ENCODE data around the gene ZBTB16. TPM values are rescaled to one million over a fixed set of nuclear protein-coding genes. Genes with fewer than 3 reads are reported as not detected.
A peak's percentile ranks its signal among the peaks of the same experiment; 100 is the strongest.

Gene ZBTB16
- total and polyA plus RNA-seq, 4 donors: 8.9 to 140 (median 34.5) TPM

- Histone ChIP-seq H3K36me3 (ENCODE audit: control insufficient read depth in 4 of 4, insufficient read depth in 3 of 4, low read depth in 1 of 4, low read length in 3 of 4) (no peaks in the 10 kb centered on the region), H3K9me3 (ENCODE audit: control insufficient read depth in 4 of 4, low read length in 3 of 4) (no peaks in the 10 kb centered on the region), H3K9ac (ENCODE audit: low read depth in 1 of 2, low read length in 2 of 2) (no peak overlapping the region), H3K27ac (ENCODE audit: low read depth in 1 of 2, low read length in 2 of 2) (peak overlapping the region; percentile 84 to 89), H3K4me1 (ENCODE audit: control insufficient read depth in 4 of 4, insufficient read depth in 4 of 4, low read length in 3 of 4) (peaks cover 32 to 89% (median 70%) of the 10 kb centered on the region in 4 donors), H3K4me3 (ENCODE audit: low read depth in 1 of 3, low read length in 3 of 3) (no peak overlapping the region), H3K27me3 (ENCODE audit: control insufficient read depth in 4 of 4, insufficient read depth in 4 of 4, low read length in 3 of 4) (no peaks in the 10 kb centered on the region)
- no peak for TF ChIP-seq HNF4G (IDR thresholded peaks at IDR 0.05)
- no peak for TF ChIP-seq FOXA1 (IDR thresholded peaks at IDR 0.05)
- TF ChIP-seq RAD21 (IDR thresholded peaks at IDR 0.05): no peak
- TF ChIP-seq, protein P1, sequence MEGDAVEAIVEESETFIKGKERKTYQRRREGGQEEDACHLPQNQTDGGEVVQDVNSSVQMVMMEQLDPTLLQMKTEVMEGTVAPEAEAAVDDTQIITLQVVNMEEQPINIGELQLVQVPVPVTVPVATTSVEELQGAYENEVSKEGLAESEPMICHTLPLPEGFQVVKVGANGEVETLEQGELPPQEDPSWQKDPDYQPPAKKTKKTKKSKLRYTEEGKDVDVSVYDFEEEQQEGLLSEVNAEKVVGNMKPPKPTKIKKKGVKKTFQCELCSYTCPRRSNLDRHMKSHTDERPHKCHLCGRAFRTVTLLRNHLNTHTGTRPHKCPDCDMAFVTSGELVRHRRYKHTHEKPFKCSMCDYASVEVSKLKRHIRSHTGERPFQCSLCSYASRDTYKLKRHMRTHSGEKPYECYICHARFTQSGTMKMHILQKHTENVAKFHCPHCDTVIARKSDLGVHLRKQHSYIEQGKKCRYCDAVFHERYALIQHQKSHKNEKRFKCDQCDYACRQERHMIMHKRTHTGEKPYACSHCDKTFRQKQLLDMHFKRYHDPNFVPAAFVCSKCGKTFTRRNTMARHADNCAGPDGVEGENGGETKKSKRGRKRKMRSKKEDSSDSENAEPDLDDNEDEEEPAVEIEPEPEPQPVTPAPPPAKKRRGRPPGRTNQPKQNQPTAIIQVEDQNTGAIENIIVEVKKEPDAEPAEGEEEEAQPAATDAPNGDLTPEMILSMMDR (IDR thresholded peaks at IDR 0.05; ENCODE audit: low read depth, low read length, missing input control): no peak
- TF ChIP-seq MAX (IDR thresholded peaks at IDR 0.05): no peak
- TF ChIP-seq RXRA (IDR thresholded peaks at IDR 0.05): no peak
- no peak for TF ChIP-seq NR2F2 (IDR thresholded peaks at IDR 0.05)
- TF ChIP-seq GABPA (IDR thresholded peaks at IDR 0.05 in 1 of 2, conservative IDR thresholded peaks at IDR 0.05 in 1 of 2): no peak
- no peak for TF ChIP-seq YY1 (IDR thresholded peaks at IDR 0.05)
- no peak for TF ChIP-seq SP1 (IDR thresholded peaks at IDR 0.05)
- TF ChIP-seq, protein P2, sequence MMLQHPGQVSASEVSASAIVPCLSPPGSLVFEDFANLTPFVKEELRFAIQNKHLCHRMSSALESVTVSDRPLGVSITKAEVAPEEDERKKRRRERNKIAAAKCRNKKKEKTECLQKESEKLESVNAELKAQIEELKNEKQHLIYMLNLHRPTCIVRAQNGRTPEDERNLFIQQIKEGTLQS (IDR thresholded peaks at IDR 0.05): no peak
- TF ChIP-seq, protein P3, sequence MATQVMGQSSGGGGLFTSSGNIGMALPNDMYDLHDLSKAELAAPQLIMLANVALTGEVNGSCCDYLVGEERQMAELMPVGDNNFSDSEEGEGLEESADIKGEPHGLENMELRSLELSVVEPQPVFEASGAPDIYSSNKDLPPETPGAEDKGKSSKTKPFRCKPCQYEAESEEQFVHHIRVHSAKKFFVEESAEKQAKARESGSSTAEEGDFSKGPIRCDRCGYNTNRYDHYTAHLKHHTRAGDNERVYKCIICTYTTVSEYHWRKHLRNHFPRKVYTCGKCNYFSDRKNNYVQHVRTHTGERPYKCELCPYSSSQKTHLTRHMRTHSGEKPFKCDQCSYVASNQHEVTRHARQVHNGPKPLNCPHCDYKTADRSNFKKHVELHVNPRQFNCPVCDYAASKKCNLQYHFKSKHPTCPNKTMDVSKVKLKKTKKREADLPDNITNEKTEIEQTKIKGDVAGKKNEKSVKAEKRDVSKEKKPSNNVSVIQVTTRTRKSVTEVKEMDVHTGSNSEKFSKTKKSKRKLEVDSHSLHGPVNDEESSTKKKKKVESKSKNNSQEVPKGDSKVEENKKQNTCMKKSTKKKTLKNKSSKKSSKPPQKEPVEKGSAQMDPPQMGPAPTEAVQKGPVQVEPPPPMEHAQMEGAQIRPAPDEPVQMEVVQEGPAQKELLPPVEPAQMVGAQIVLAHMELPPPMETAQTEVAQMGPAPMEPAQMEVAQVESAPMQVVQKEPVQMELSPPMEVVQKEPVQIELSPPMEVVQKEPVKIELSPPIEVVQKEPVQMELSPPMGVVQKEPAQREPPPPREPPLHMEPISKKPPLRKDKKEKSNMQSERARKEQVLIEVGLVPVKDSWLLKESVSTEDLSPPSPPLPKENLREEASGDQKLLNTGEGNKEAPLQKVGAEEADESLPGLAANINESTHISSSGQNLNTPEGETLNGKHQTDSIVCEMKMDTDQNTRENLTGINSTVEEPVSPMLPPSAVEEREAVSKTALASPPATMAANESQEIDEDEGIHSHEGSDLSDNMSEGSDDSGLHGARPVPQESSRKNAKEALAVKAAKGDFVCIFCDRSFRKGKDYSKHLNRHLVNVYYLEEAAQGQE (IDR thresholded peaks at IDR 0.05): no peak
- no peak for TF ChIP-seq HNF4A (conservative IDR thresholded peaks at IDR 0.05)
- WGBS: 75% methylated on average over 2 of the region's 2 CpGs
- no peak for DNase-seq (ENCODE audit: low spot score)
These were observed 110.3 kb downstream of the ZBTB16 start for GRCh38 chr11:114169821-114170220.

DNA sequence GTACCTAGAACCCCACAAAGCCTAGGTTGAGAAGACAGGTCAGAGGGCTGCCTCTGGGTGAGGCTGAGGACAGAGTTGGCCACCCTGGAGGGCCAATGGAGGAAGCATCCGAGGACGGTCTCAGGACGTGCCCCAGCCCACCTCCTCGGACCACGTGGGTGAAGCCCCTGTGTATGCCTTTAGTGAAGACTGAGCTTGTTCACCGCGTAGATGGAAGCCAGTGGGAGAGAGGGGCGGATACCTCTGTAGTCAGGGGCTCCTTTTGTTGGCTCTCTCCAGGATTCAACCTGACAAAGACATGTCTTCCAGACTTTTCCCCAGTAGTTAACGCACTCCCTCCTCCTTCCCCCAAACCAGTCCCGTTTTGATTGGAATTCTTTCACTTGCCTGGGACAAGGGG lies 110.7 kb downstream of the ZBTB16 start:
- DNase-seq (ENCODE audit: low spot score): no peak
- H3K36me3 ChIP-seq (ENCODE audit: control insufficient read depth in 4 of 4, insufficient read depth in 3 of 4, low read depth in 1 of 4, low read length in 3 of 4): no peaks in the 10 kb centered on the region
- no peaks in the 10 kb centered on the region for H3K27me3 ChIP-seq (ENCODE audit: control insufficient read depth in 4 of 4, insufficient read depth in 4 of 4, low read length in 3 of 4)
- H3K9ac ChIP-seq (ENCODE audit: low read depth in 1 of 2, low read length in 2 of 2): peak overlapping the region in 1 of 2 donors; percentile 6
- H3K9me3 ChIP-seq (ENCODE audit: control insufficient read depth in 4 of 4, low read length in 3 of 4): no peaks in the 10 kb centered on the region
- peaks cover 32 to 90% (median 72%) of the 10 kb centered on the region in 4 donors for H3K4me1 ChIP-seq (ENCODE audit: control insufficient read depth in 4 of 4, insufficient read depth in 4 of 4, low read length in 3 of 4)
- peak overlapping the region; percentile 84 to 89 for H3K27ac ChIP-seq (ENCODE audit: low read depth in 1 of 2, low read length in 2 of 2)
- H3K4me3 ChIP-seq (ENCODE audit: low read depth in 1 of 3, low read length in 3 of 3): no peak overlapping the region
- WGBS: 89% methylated on average over 10 of the region's 10 CpGs
- TF ChIP-seq FOXA2 (IDR thresholded peaks at IDR 0.05) (no peak), JUND (IDR thresholded peaks at IDR 0.05) (no peak), GABPA (IDR thresholded peaks at IDR 0.05 in 1 of 2, conservative IDR thresholded peaks at IDR 0.05 in 1 of 2) (no peak), SP1 (IDR thresholded peaks at IDR 0.05) (no peak), HNF4G (IDR thresholded peaks at IDR 0.05) (no peak), HNF4A (conservative IDR thresholded peaks at IDR 0.05) (no peak), NR2F2 (IDR thresholded peaks at IDR 0.05) (no peak), YY1 (IDR thresholded peaks at IDR 0.05) (no peak), MAX (IDR thresholded peaks at IDR 0.05) (no peak), RAD21 (IDR thresholded peaks at IDR 0.05) (no peak), FOXA1 (IDR thresholded peaks at IDR 0.05) (no peak), EGR1 (IDR thresholded peaks at IDR 0.05; ENCODE audit: low read depth in 2 of 2) (no peak)
- TF ChIP-seq, protein P1 (IDR thresholded peaks at IDR 0.05; ENCODE audit: low read depth, low read length, missing input control): no peak
- TF ChIP-seq, protein P2 (IDR thresholded peaks at IDR 0.05): no peak
- TF ChIP-seq, protein P4, sequence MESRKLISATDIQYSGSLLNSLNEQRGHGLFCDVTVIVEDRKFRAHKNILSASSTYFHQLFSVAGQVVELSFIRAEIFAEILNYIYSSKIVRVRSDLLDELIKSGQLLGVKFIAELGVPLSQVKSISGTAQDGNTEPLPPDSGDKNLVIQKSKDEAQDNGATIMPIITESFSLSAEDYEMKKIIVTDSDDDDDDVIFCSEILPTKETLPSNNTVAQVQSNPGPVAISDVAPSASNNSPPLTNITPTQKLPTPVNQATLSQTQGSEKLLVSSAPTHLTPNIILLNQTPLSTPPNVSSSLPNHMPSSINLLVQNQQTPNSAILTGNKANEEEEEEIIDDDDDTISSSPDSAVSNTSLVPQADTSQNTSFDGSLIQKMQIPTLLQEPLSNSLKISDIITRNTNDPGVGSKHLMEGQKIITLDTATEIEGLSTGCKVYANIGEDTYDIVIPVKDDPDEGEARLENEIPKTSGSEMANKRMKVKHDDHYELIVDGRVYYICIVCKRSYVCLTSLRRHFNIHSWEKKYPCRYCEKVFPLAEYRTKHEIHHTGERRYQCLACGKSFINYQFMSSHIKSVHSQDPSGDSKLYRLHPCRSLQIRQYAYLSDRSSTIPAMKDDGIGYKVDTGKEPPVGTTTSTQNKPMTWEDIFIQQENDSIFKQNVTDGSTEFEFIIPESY (IDR thresholded peaks at IDR 0.05): no peak

Data from liver (tissue), 9 donors.